HG02798 (cell line): Measurements from ENCODE around the gene CALML4.
"Not testable (repeated sequence)": the region's sequence is repeated elsewhere in the genome, so short reads cannot be mapped to it uniquely, and the experiment has no call there.

Experiments
- ATAC-seq: cut with Tn5 transposase; IDR thresholded peaks from one replicate; pipeline ENCODE4 v1.9.1; 2021; ENCODE audit warnings: mild to moderate bottlenecking; ENCODE audit not compliant: unreplicated experiment, poor library complexity

CALML4 gene

DNA sequence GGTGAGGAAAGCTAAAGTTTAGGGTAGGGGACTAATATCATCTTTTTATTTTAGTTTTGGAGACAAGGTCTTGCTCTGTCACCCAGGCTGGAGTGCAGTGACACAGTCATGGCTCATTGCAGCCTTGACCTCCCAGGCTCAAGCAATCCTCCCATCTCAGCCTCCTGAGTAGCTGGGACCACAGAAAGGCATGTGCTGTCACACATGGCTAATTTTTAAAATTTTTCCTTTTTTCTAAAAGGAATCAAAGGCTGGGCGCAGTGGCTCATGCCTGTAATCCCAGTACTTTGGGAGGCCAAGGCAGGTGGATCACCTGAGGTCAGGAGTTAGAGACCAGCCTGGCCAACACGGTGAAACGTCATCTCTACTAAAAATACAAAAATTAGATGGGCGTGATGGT lies 20.3 kb upstream of the CALML4 start:
- not testable (repeated sequence) for ATAC-seq

DNA sequence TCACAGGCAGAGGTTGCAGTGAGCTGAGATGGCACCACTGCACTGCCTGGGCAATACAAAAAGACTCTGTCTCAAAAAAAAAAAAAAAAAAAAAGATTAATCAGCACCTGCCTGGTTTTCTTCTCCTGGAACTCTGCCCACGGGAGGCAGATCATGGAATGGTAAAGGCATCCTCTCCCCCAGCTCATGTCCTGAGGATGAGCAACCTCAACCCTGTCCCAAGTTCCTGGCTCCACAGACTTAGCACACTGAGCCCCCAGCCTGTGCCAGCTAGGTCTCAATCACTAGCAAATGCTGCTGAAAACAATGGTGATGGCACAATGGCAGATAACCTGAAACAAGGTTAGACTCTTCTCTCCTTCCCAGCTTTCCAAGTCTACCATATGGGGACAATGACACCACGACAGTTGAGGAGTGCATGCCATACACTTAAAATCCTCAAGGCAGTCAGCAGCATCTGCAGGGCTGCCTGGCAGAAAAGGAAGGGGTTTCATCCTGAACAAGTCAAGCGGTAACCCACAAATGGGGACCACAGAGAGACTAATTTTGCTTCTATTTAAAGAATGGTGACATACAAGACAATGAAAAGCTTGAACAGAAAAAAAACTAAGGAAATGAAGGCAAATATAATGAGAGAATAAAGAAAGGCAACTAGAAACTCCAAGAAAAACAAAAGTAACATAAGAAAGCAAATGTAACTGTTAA lies 19.6 kb upstream of the CALML4 start:
- ATAC-seq: no peak

DNA sequence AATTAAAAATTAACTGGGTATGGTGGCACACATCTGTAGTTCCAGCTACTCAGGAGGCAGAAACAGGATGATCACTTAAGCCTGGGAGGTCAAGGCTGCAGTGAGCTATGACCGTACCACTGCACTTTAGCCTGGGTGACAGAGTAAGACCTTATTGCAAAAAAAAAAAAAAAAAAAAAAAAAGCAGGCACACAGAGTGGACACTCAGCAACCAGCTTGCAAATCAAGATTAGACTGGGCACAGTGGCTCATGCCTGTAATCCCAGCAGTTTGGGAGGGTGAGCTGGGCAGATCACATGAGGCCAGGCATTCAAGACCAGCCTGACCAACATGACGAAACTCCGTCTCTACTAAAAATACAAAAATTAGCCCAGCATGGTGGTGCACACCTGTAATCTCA lies 19.0 kb upstream of the CALML4 start:
- ATAC-seq: no peak

DNA sequence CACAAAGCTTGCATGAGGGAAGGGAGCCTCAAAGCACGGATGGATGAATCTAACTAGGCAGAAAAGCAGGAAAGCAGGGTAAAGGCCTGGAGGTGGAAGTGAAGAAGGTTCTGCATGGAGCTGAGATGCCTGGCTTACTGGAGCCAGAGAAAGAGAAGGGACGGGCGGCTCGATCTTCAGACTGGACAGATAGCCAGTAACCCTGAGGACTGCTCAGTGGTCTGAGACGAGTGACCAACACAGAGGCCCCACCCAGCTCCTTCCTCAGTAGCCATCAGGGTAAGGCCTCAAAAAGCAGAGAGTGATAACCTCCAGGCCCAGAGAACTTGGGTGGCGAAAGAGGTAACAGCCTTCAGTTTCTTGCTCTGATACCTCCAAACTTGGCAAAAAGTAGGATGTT lies 18.0 kb upstream of the CALML4 start:
- ATAC-seq: no peak

DNA sequence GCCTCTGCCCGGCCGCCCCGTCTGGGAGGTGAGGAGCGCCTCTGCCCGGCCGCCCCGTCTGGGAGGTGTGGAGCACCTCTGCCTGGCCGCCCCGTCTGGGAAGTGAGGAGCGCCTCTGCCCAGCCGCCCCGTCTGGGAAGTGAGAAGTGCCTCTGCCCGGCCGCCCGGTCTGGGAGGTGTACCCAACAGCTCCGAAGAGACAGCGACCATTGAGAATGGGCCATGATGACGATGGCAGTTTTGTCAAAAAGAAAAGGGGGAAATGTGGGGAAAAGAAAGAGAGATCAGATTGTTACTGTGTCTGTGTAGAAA lies 17.3 kb upstream of the CALML4 start:
- not testable (repeated sequence) for ATAC-seq

DNA sequence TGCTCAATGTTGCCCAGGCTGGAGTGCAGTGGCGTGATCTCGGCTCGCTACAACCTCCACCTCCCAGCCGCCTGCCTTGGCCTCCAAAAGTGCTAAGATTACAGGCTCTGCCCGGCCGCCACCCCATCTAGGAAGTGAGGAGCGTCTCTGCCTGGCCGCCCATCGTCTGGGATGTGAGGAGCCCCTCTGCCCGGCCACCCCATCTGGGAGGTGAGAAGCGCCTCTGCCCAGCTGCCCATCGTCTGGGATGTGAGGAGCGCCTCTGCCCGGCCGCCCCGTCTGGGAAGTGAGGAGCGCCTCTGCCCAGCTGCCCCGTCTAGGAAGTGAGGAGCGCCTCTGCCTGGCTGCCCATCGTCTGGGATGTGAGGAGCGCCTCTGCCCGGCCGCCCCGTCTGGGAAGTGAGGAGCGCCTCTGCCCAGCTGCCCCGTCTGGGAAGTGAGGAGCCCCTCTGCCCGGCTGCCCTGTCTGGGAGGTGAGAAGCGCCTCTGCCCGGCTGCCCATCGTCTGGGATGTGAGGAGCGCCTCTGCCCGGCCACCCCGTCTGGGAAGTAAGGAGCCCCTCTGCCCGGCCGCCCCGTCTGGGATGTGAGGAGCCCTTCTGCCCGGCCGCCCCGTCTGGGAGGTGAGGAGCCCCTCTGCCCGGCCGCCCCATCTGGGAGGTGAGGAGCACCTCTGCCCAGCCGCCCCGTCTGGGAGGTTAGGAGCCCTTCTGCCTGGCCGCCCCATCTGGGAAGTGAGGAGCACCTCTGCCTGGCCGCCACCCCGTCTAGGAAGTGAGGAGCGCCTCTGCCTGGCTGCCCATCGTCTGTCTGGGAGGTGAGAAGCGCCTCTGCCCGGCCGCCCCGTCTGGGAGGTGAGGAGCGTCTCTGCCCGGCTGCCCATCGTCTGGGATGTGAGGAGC lies 16.6 kb upstream of the CALML4 start:
- ATAC-seq: not testable (repeated sequence)

DNA sequence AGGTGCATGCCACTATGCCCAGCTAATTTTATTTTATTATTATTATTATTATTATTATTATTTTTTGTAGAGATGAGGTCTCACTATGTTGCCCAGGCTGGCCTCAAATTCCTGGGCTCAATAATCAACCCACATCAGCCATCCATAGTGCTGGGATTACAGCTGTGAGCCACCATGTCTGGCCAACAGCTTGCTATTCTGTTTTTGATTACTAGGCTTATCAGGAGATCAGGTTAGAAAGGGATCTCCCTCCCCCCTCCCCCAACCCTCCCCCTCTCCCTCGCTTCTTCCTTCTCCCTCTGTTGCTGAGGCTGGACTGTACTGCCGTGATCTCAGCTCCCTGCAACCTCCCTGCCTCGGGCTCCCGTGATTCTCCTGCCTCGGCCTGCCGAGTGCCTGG lies 15.8 kb upstream of the CALML4 start:
- ATAC-seq: no peak

DNA sequence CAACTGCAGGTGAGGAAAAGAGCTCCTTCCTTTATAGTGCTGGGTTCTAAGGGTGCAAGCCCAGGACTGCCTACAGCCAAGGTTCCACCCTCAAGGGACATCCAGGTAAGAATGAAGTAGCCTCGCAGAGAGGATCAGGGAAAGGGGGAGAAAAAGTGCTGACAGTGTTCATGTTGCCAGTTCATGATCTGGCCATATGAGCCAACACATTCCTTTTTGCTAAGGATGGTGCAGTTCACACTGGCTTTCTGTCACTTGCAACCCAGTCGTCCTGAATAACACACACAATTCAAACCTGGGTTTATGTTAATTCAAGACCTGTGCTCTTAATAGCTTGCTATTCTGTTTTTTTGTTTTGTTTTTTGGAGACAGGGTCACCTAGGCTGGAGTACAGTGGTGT lies 15.4 kb upstream of the CALML4 start:
- no peak for ATAC-seq

DNA sequence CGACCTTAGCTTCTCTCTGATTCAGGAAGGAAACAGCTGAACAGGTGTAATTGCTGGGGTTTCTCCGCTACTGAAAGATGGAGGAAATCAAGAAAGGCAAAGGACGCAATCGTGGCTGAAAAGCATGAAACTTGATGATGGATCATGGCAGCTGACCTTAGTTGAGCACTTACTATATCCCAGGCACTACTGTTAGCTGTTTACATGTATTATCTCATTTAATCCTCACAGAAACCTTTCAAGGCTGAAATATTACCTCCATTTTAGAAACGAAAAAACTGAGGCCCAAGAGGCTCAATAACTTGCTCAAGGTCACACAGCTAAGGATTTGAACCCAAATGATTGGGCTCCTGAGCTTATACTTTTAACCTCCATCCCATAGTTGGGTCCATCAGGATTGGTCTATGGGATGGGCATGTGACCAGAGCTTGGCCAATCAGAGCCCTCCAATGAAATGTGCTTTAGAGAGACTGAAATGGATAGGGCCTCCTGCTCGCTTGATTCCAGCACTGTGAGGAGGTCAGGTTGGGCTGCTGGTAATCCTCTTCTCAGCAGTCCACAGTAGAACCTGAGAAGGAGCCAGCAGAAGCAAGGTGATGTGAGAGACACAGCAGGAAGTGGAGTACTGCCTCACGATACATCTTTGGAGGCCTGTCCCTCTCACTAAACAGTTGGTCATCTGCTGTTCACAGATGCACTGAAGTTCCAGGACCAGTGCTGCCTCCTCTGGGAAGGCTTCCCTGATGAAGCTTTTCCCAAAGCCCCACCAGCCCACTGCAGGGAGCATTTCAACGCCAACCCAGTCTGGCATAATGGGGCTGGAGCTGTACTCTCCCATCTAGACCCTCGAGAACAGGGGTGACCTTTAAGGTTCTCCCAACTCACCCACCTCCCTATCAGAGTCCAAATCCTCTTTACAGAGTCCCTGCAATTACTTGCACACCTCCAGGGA lies 14.0 kb upstream of the CALML4 start:
- no peak for ATAC-seq

DNA sequence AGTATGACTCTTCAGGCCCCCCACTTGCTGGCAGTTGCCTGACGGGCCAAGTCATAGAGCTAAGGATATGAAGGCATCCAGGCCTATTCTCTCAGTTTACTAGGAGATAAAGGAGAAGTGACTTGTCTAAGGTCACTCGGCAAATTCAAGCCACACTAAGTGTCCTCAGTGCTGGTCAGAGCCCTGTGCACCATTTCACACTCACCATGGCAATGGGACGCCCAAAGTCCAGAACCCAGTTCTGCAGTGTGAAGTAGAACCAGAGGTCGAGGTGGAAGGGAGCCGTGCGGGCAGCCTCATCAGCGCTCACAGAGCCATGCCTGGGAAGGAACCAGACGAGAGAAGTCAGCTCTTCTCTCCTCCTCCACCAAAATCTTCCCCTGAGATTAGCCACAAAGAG lies 13.2 kb upstream of the CALML4 start:
- no peak for ATAC-seq

DNA sequence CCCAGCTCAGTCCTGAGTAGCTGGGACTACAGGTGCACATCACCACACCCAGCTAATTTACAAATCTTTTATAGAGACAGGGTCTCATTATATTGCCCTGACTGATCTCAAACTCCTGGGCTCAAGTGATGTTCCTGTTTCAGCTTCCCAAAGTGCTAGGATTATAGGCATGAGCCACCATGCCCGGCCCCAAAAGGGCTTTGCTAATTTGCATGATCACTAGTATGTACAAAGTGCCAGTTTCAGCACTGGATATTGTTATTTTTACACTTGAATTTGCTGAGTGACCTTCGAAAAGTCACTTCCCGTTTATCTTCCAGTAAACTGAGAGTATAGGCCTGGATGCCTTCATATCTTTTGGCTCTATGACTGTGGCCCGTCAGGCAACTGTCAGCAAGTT lies 12.2 kb upstream of the CALML4 start:
- ATAC-seq: no peak

DNA sequence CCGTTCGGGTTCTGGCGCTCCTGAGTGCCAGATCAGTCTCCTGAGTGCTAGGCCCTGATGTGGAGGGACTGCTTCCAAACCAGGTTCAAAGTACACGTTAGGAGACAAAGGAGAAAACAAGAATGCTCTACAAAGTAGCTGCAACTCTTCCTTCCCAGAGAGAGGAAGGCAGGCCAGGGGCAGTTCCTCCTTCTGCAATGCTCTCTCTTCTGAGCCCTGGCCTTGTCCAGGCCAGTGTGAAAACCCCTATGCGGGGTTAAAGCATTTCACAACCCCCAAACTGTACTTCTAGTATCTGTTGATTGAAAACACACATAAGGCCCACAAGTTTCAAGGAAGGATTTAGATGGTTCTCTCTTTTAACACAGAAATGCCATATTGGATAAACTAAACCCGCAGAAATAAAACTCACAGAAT lies 9.7 kb upstream of the CALML4 start:
- no peak for ATAC-seq

DNA sequence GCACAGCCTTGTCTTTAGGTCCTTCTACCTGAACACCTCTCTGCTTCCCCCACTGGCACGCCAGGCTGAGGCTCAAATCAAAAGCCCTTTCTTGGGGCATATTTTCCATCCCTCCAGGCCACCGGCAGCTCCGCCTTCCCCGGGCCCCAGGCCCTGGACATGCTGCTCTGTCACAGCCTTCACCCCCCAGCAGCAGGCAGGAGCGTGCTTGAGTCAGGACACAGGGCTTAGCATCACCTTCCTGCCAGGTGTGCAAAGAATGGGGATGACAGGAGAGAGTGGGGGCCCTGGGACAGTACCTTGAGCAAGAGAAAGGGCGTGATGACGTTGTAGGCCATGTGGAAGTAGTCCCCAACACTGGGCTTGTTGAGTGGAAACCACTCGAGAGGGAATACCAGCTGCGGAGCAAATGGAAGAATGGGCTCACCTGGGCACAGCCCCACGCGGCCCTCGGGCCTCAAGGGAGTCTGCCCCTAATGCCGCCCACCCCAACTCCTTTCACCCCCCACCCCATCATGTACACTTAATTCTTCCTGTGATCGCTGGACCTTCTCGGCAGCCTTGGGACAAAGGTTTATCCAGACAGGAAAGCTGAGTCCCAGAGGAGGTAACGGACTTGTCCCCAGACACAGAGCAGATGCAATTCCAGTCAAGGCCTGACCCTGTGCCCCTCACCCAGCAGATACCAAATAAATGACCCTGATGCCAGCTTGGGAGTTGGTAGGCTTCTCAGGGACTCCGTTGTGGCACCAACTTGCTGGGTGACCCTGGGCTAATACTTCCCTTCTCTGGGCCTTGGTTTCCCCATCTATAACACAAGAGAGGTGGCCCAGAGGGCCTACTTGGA lies 9.1 kb upstream of the CALML4 start:
- ATAC-seq: no peak

DNA sequence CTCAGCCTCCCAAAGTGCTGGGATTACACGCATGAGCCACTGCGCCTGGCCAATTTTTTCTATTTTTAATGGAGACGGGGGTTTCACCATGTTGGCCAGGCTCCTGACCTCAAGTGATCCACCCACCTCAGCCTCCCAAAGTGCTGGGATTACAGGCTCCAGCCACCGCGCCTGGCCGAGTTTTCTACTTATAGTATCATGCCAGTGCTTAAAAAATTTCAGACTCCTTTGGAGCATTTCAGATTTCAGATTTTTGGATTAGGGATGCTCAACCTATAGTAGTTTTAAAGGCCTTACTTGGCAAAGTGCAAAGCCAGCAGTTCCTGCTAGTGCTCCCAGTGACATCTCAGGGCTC lies 8.3 kb upstream of the CALML4 start:
- not testable (repeated sequence) for ATAC-seq

DNA sequence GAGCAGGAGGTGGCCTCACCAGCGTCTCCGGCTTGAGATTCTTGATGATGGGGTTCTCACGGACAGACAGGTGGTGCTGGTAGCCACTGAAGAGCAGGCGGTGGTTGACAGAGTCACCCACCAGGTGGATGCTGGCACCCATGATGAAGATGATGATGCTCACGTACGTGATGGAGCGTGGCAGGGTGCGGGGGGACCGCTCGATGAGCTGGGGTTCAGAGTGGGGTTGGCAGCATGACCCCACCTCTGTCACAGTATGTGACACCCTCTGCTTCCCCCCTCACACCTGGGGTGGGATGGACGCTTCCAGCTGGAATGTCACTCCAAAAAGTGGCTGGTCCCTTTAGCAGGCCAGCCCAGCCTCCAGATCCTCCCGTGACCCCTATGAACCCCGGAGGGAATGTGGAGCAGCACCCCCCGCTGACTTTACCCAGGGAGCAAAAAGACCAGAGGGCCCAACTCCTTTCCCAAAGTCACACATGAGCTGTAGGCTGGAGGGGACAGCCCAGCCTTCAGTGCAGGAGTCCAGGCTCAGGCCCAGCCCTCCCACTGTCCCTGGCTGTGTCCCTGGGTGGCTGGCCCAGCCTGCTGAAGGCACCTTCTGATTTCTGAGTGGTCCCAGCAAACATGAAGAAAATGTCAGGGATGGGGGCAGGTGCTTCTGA lies 6.7 kb upstream of the CALML4 start:
- ATAC-seq: no peak

DNA sequence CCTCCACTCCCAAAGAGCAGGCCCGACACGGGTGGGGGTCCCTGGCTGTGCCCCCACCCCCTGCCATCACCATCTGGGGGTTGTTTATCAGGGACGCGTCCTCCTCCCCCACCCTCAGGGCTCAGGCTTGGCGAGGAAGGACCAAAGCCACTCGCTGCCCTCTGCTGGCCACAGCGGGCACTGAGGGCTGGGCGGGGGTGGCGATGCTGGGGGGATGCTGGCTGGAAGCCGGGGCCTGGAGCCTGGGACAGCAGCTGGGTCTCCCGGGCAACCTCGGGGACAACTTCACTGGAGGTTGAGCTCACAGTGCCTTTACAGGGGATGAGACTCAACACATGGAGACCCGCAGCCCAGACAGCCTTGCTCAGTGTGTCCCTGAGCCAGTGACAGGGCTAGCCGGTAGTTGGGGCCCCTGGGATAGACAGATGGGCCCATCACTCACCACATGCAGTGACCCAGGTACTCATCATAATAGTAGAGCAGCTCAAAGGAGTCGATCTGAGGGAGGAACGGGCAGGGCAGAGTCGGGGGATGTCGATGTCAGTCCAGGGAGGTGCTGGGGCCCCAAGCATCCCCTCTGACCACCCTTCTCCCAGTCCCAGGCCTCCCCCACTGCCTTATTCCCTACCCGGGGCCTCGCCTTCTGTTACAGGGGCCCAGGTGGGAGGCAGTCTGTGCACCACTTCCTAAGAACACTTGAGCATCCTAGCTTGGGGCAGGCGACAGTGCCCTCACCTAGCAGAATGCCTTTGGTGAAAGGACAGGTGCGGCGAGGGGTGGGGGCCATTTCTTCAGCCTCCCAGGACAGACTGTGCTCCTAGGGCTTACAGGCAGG lies 5.9 kb upstream of the CALML4 start:
- ATAC-seq: no peak

DNA sequence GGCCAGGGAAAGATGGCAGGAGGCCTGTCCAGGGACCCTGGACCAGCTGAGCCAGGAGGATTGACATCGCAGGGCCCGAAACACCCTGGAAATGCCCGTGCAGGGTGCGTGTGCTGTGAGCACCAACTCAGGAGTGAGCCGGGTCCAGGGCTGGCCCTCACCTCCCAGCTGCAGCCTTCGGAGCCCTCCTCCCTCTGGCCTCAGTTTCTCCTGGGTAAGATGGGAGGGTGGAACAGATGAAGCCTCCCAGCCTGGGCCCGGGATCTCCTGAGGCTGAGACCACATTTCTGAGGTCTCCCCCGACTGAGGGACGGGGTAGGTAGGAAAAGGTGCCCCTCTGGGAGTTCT lies 5.3 kb upstream of the CALML4 start:
- no peak for ATAC-seq

DNA sequence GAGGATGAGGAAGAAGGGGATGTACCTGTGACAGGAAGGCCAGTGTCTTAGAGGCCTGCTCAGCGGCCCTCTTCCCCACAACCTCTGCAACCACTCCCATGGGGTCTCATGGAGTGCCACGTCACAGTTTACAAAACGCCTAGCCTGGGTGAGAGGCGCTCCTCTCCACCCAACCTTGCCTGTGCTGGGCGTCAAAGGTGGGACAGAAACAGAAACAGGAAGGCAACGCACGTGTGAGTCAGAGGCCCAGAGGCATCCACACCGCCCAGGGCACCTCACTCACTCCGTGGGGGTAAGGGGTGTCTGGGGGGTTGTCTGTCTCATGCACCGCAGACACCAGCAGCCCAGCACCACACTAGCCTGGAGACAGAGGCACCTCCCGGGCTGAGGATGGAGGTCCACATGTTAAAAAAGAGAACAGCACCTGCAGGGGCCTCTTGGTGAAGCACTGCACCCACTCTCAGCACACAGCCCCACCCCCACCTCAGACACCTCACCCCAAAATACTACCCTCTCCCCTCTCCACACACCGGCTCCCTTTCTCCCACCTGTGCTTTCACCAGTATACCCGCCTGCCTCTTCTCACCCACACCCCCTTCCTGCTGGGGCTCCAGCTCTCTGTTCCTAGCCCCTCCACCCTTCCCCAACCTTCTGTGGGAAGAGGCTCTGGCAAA lies 4.7 kb upstream of the CALML4 start:
- peak; percentile 58 for ATAC-seq
